Fibroblast of mammary gland (primary cell): ENCODE results near the gene OR4D9.

Source experiments
- DNase-seq: peaks from one replicate; pipeline ENCODE4 v3.0.0-alpha.2; 2010; ENCODE audit warnings: low read depth
- H3K4me3 ChIP-seq: 2 replicates; pipeline ENCODE4 v1.5.1; 2011; ENCODE audit warnings: low read depth, mild to moderate bottlenecking, low read length, moderate library complexity; ENCODE audit not compliant: control insufficient read depth
- CTCF ChIP-seq: conservative IDR thresholded peaks from 2 replicates; pipeline ENCODE4 v1.5.1; 2011; ENCODE audit warnings: low read depth, low read length, inconsistent platforms; ENCODE audit not compliant: control insufficient read depth, insufficient read depth

OR4D9 gene

GRCh38 chr11:59555601-59556114, 44.3 kb downstream of the OR4D9 start:
- peak overlapping the region; percentile 80 for H3K4me3 ChIP-seq
- no peak for DNase-seq
- TF ChIP-seq CTCF: no peak

- peak; percentile 93 for DNase-seq
- peak overlapping the region; percentile 80 for H3K4me3 ChIP-seq
- no peak for TF ChIP-seq CTCF
These were observed 45.0 kb downstream of the OR4D9 start for GRCh38 chr11:59556115-59556916.

GRCh38 chr11:59556917-59557348, 45.6 kb downstream of the OR4D9 start:
- H3K4me3 ChIP-seq: peak overlapping the region; percentile 27
- TF ChIP-seq CTCF: no peak
- DNase-seq: peak; percentile 52

- no peak for DNase-seq
- no peak for TF ChIP-seq CTCF
- no peak overlapping the region for H3K4me3 ChIP-seq
These were observed 46.9 kb downstream of the OR4D9 start for GRCh38 chr11:59558270-59558643.

- no peak overlapping the region for H3K4me3 ChIP-seq
- TF ChIP-seq CTCF: no peak
These were observed 48.5 kb downstream of the OR4D9 start for GRCh38 chr11:59559886-59560285.

GRCh38 chr11:59560290-59560701, 49.0 kb downstream of the OR4D9 start:
- peak overlapping the region; percentile 87 for H3K4me3 ChIP-seq

More at GRCh38 chr11:59559886-59560285, 48.5 kb downstream of the OR4D9 start:
- DNase-seq: no peak

More at GRCh38 chr11:59560290-59560701, 49.0 kb downstream of the OR4D9 start:
- TF ChIP-seq CTCF: no peak
- peak; percentile 76 for DNase-seq
